Measurements from ENCODE around the gene THYN1.

DNA sequence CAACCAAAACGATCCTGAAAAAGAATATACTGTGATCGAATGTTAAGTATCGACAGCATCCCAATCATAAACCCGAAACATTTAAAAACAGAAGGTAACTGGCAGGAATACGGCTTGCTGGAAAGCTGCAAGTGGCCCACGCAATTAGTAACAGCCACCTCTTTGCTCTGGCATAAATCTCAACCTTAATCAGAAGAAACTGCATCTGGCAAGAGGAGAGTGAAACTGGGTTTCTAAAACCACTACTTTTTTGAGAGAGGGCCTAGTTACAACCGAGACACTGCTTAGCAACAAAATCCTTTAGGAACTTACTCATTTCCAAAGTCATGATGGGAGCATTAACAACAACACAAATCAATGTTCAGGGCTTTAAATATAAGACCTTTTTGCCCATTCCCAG is 37.3 kb downstream of the THYN1 start:
- TF ChIP-seq POLR2AphosphoS5 (IDR thresholded peaks at IDR 0.05) (no peak), POLR2A (IDR thresholded peaks at IDR 0.05) (no peak)
- TF ChIP-seq, protein P1, sequence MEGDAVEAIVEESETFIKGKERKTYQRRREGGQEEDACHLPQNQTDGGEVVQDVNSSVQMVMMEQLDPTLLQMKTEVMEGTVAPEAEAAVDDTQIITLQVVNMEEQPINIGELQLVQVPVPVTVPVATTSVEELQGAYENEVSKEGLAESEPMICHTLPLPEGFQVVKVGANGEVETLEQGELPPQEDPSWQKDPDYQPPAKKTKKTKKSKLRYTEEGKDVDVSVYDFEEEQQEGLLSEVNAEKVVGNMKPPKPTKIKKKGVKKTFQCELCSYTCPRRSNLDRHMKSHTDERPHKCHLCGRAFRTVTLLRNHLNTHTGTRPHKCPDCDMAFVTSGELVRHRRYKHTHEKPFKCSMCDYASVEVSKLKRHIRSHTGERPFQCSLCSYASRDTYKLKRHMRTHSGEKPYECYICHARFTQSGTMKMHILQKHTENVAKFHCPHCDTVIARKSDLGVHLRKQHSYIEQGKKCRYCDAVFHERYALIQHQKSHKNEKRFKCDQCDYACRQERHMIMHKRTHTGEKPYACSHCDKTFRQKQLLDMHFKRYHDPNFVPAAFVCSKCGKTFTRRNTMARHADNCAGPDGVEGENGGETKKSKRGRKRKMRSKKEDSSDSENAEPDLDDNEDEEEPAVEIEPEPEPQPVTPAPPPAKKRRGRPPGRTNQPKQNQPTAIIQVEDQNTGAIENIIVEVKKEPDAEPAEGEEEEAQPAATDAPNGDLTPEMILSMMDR (IDR thresholded peaks at IDR 0.05): no peak

Data from suprapubic skin (tissue), 4 donors.